GM23338 (cell line): ENCODE results near the gene SPG7. TPM values are rescaled to one million over a fixed set of nuclear protein-coding genes. Genes with fewer than 3 reads are reported as not detected.

Source experiments
- ATAC-seq: fragments of 200-7000 bp; cut with Tn5 transposase; 3 replicates; pipeline ENCODE4 v1.9.1; 2020
- DNase-seq: peaks from one replicate; pipeline ENCODE4 v3.0.0-alpha.2; 2015; ENCODE audit warnings: low spot score
- H2AFZ ChIP-seq: fragments of 200-600 bp; sonication (generic); 2 replicates; pipeline ENCODE4 v1.8.0; 2016; ENCODE audit warnings: antibody characterized with exemption, mild to moderate bottlenecking, moderate library complexity
- H3F3A ChIP-seq: fragments of 200-600 bp; sonication (generic); replicated peaks from 2 replicates; pipeline ENCODE4 v1.8.0; 2017; ENCODE audit warnings: antibody characterized with exemption, mixed run types, low read depth
- H3K27ac ChIP-seq: fragments of 200-600 bp; sonication (generic); 2 replicates; pipeline ENCODE4 v1.6.1; 2016; ENCODE audit warnings: low read depth
- H3K27me3 ChIP-seq: fragments of 200-600 bp; sonication (generic); 2 replicates; pipeline ENCODE4 v1.8.0; 2016; ENCODE audit warnings: mild to moderate bottlenecking, mixed run types, moderate library complexity; ENCODE audit not compliant: insufficient read depth
- H3K36me3 ChIP-seq: fragments of 200-600 bp; sonication (generic); 2 replicates; pipeline ENCODE4 v1.8.0; 2016; ENCODE audit warnings: mild to moderate bottlenecking; ENCODE audit not compliant: insufficient read depth
- H3K4me1 ChIP-seq: fragments of 200-600 bp; sonication (generic); 2 replicates; pipeline ENCODE4 v1.8.0; 2016; ENCODE audit warnings: mild to moderate bottlenecking, moderate library complexity; ENCODE audit not compliant: insufficient read depth
- H3K4me2 ChIP-seq: fragments of 200-600 bp; sonication (generic); 2 replicates; pipeline ENCODE4 v1.7.1; 2017; ENCODE audit warnings: mixed run types
- H3K4me3 ChIP-seq: fragments of 200-600 bp; sonication (generic); 2 replicates; pipeline ENCODE4 v1.6.1; 2016; ENCODE audit warnings: mixed run types
- H3K79me2 ChIP-seq: fragments of 200-600 bp; sonication (generic); replicated peaks from 2 replicates; pipeline ENCODE4 v1.8.0; 2017; ENCODE audit warnings: mild to moderate bottlenecking; ENCODE audit not compliant: insufficient read depth
- H3K9me2 ChIP-seq: fragments of 200-600 bp; sonication (generic); 2 replicates; pipeline ENCODE4 v1.8.0; 2017; ENCODE audit not compliant: insufficient read depth
- H4K20me1 ChIP-seq: fragments of 200-600 bp; sonication (generic); replicated peaks from 2 replicates; pipeline ENCODE4 v1.8.0; 2017; ENCODE audit warnings: mild to moderate bottlenecking; ENCODE audit not compliant: insufficient read depth
- H3K27ac Mint-ChIP-seq: 2 replicates; pipeline ENCODE4 v1.8.0; 2020; ENCODE audit warnings: inconsistent platforms, mild to moderate bottlenecking, moderate library complexity, mixed read lengths
- H3K27me3 Mint-ChIP-seq: 3 replicates; pipeline ENCODE4 v1.8.0; 2022; ENCODE audit warnings: low read depth, mild to moderate bottlenecking, moderate library complexity, mixed read lengths, inconsistent platforms; ENCODE audit not compliant: insufficient read depth, poor library complexity
- H3K36me3 Mint-ChIP-seq: 3 replicates; pipeline ENCODE4 v1.8.0; 2021; ENCODE audit warnings: low read depth, mild to moderate bottlenecking, inconsistent platforms, moderate library complexity, mixed read lengths
- H3K4me1 Mint-ChIP-seq: 3 replicates; pipeline ENCODE4 v1.8.0; 2020; ENCODE audit warnings: mild to moderate bottlenecking, inconsistent platforms, mixed read lengths
- H3K4me3 Mint-ChIP-seq: 3 replicates; pipeline ENCODE4 v1.8.0; 2021; ENCODE audit warnings: moderate library complexity, mild to moderate bottlenecking, inconsistent platforms, mixed read lengths
- H3K9me3 Mint-ChIP-seq: 3 replicates; pipeline ENCODE4 v1.8.0; 2020; ENCODE audit warnings: moderate library complexity, mild to moderate bottlenecking, inconsistent platforms, mixed read lengths
- CREB1 ChIP-seq: fragments of 250-450 bp; sonication (Bioruptor Pico); IDR thresholded peaks from 2 replicates; pipeline ENCODE4 v1.5.0; 2020; ENCODE audit warnings: low read depth, mild to moderate bottlenecking, moderate library complexity
- CTCF ChIP-seq, 2 experiments: fragments of 200-600 bp in 1 of 2; sonication (generic) in 1 of 2; conservative IDR thresholded peaks; 2 replicates each; pipeline versions ENCODE4 v1.5.1 to v1.6.1; 2016 to 2017; ENCODE audit warnings: antibody characterized with exemption in 2 of 2, low read depth in 2 of 2, mild to moderate bottlenecking in 2 of 2, moderate library complexity in 1 of 2
- ETS1 ChIP-seq: IDR thresholded peaks from 2 replicates; pipeline ENCODE4 v1.6.1; 2016; ENCODE audit warnings: antibody characterized with exemption
- EZH2 ChIP-seq: fragments of 200-600 bp; sonication (generic); IDR thresholded peaks from one replicate; pipeline ENCODE4 v1.8.0; 2017; ENCODE audit warnings: antibody characterized with exemption, mild to moderate bottlenecking, low read depth; ENCODE audit not compliant: unreplicated experiment
- EZH2phosphoT487 ChIP-seq: fragments of 200-600 bp; sonication (generic); IDR thresholded peaks from one replicate; pipeline ENCODE4 v1.8.1; 2018; ENCODE audit warnings: antibody characterized with exemption; ENCODE audit not compliant: unreplicated experiment
- JUNB ChIP-seq: IDR thresholded peaks from one replicate; pipeline ENCODE4 v1.6.1; 2016; ENCODE audit warnings: antibody characterized with exemption; ENCODE audit not compliant: unreplicated experiment
- NANOG ChIP-seq: IDR thresholded peaks from 2 replicates; pipeline ENCODE4 v1.6.1; 2016; ENCODE audit warnings: antibody characterized with exemption, borderline replicate concordance
- POLR2AphosphoS5 ChIP-seq: IDR thresholded peaks from 2 replicates; pipeline ENCODE4 v1.6.1; 2016; ENCODE audit warnings: antibody characterized with exemption, low read depth
- REST ChIP-seq: IDR thresholded peaks from one replicate; pipeline ENCODE4 v1.6.1; 2018; ENCODE audit warnings: antibody characterized with exemption; ENCODE audit not compliant: unreplicated experiment
- STAT1 ChIP-seq: IDR thresholded peaks from one replicate; pipeline ENCODE4 v1.6.1; 2016; ENCODE audit warnings: antibody characterized with exemption; ENCODE audit not compliant: unreplicated experiment
- ZNF114 ChIP-seq: fragments of 250-450 bp; sonication (Bioruptor Pico); IDR thresholded peaks from 2 replicates; pipeline ENCODE4 v1.5.0; 2020; ENCODE audit warnings: mild to moderate bottlenecking, moderate library complexity
- ZNF331 ChIP-seq: fragments of 250-450 bp; sonication (Bioruptor Pico); IDR thresholded peaks from 2 replicates; pipeline ENCODE4 v1.5.0; 2020; ENCODE audit warnings: low read depth, mild to moderate bottlenecking, moderate library complexity
- ZNF462 ChIP-seq: fragments of 250-450 bp; sonication (Bioruptor Pico); IDR thresholded peaks from 2 replicates; pipeline ENCODE4 v1.5.0; 2020; ENCODE audit warnings: mild to moderate bottlenecking, moderate library complexity
- long read RNA-seq: library from polyadenylated mRNA; unstranded; transcript quantifications from one replicate; pipeline ENCODE4 v2.0.0, GENCODE V29; 2020; ENCODE audit not compliant: unreplicated experiment
- polyA plus RNA-seq: library from polyadenylated mRNA; unstranded; fragments of >200 nt; fragmentation: Nextera tagmentation; extraction: Ambion mirVana; gene quantifications from 2 replicates; pipeline ENCODE4 v1.2.1, GENCODE V29; 2016
- total RNA-seq: library from RNA; depleted of rRNA; stranded (reverse); fragments of >200 nt; shearing (Covaris generic); gene quantifications from 2 replicates; pipeline ENCODE4 v1.2.3, GENCODE V29; 2014; rRNA removed

The SPG7 gene
- total RNA-seq: 267 and 326 TPM in 2 replicates
- 69.4 and 77.1 TPM in 2 replicates for polyA plus RNA-seq
- long read RNA-seq, full-length matches to known transcripts: 24 of 39 reads
- long read RNA-seq, partial matches to known transcripts: 5 of 39 reads
- long read RNA-seq, other reads (novel, unspliced or antisense): 10 of 39 reads

GRCh38 chr16:89507834-89508590 is at the start of gene SPG7:
Gene SPG7, plus strand, starts transcription at chr16:89508403. Its CDS starts 15 bp downstream, at chr16:89508418.
- H3K27ac ChIP-seq: peak within 1 kb of the TSS; percentile 78; the same call in 1 of the 2 replicates
- H3K9me2 ChIP-seq: no peaks in the 10 kb centered on the region
- H3F3A ChIP-seq: peaks cover 12% of the 10 kb centered on the region; the same call in 1 of the 2 replicates
- DNase-seq: peak; percentile 91
- H2AFZ ChIP-seq: peak within 1 kb of the TSS; percentile 94
- H3K4me1 ChIP-seq: peaks cover 12% of the 10 kb centered on the region
- H4K20me1 ChIP-seq: peaks cover 14% of the 10 kb centered on the region
- H3K79me2 ChIP-seq: peaks cover 33% of the 10 kb centered on the region
- Mint-ChIP-seq H3K27me3 (peaks cover 9% of the 10 kb centered on the region), H3K27ac (peak within 1 kb of the TSS; percentile 96), H3K4me3 (peak within 1 kb of the TSS; percentile 97), H3K9me3 (no peaks in the 10 kb centered on the region), H3K36me3 (peaks cover 21% of the 10 kb centered on the region), H3K4me1 (peaks cover 4% of the 10 kb centered on the region; the same call in 2 of the 3 replicates)
- peak within 1 kb of the TSS; percentile 74 for H3K4me3 ChIP-seq
- peaks cover 7% of the 10 kb centered on the region; the same call in 1 of the 2 replicates for H3K27me3 ChIP-seq
- peaks cover 18% of the 10 kb centered on the region for H3K36me3 ChIP-seq
- TF ChIP-seq NANOG: no peak
- no peak for TF ChIP-seq ZNF114 (CRISPR knock-in tag)
- no peak for TF ChIP-seq EZH2phosphoT487
- TF ChIP-seq STAT1: no peak
- peak; percentile 46; the same call in 1 of the 2 replicates for TF ChIP-seq CREB1 (CRISPR knock-in tag)
- no peak for TF ChIP-seq ZNF462
- TF ChIP-seq POLR2AphosphoS5: peak; percentile 86
- no peak for TF ChIP-seq CTCF (conservative IDR thresholded peaks at IDR 0.05; ENCODE audit: low read depth in 2 of 2)
- no peak for TF ChIP-seq EZH2
- TF ChIP-seq ZNF331 (CRISPR knock-in tag): no peak
- TF ChIP-seq ETS1: peak; percentile 16; the same call in 1 of the 2 replicates
- TF ChIP-seq JUNB: no peak
- TF ChIP-seq REST: no peak
- peak within 1 kb of the TSS; percentile 96 for H3K4me2 ChIP-seq
- peak; percentile 82 for ATAC-seq
